Keratinocyte (primary cell): Measurements from ENCODE around the gene ZNF337.

Source experiments
- EZH2 ChIP-seq: IDR thresholded peaks from one replicate; pipeline ENCODE4 v1.6.1; 2012; ENCODE audit warnings: inconsistent platforms, mild to moderate bottlenecking, low read length, moderate library complexity
- TF ChIP-seq, protein P1 (sequence below), 3 experiments: IDR thresholded peaks in 1 of 3; conservative IDR thresholded peaks in 1 of 3; optimal IDR thresholded peaks in 1 of 3; 2 replicates in 2 of 3; 3 replicates in 1 of 3; pipeline versions ENCODE3 to v1.5.1; 2011; ENCODE audit warnings: low read length in 3 of 3, mild to moderate bottlenecking in 3 of 3, moderate library complexity in 2 of 3, control low read depth in 1 of 3, inconsistent platforms in 1 of 3; ENCODE audit not compliant: insufficient read depth in 2 of 3; ENCODE audit errors: extremely low read depth in 1 of 3

DNA sequence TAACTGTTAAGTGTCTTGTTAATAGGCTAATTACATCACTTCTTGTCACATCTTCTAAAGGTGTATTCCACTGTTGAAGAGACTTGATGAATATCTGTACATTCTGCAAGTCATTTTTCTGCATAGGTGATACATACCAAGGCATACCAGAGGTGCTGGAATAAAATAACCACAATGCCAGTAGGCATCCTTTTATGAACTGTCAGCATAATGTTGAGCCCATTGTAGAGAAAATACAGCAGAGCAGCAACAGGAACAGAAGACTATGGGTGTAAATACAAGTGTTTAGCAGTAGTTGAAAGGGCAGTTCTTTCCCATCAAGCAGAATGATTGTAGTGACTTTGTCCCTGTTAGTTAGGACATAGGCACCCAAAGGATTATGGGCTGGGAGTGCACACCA lies 44.4 kb upstream of the ZNF337 start:
- TF ChIP-seq, protein P1, sequence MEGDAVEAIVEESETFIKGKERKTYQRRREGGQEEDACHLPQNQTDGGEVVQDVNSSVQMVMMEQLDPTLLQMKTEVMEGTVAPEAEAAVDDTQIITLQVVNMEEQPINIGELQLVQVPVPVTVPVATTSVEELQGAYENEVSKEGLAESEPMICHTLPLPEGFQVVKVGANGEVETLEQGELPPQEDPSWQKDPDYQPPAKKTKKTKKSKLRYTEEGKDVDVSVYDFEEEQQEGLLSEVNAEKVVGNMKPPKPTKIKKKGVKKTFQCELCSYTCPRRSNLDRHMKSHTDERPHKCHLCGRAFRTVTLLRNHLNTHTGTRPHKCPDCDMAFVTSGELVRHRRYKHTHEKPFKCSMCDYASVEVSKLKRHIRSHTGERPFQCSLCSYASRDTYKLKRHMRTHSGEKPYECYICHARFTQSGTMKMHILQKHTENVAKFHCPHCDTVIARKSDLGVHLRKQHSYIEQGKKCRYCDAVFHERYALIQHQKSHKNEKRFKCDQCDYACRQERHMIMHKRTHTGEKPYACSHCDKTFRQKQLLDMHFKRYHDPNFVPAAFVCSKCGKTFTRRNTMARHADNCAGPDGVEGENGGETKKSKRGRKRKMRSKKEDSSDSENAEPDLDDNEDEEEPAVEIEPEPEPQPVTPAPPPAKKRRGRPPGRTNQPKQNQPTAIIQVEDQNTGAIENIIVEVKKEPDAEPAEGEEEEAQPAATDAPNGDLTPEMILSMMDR (optimal IDR thresholded peaks at IDR 0.05 in 1 of 3, IDR thresholded peaks at IDR 0.05 in 1 of 3, conservative IDR thresholded peaks at IDR 0.05 in 1 of 3; ENCODE audit: extremely low read depth in 1 of 3, insufficient read depth in 2 of 3, low read length in 3 of 3), result no peak
- no peak for TF ChIP-seq EZH2
